Eye (tissue), 1 donor: ENCODE results near the gene PLCH1.

Source experiments
- DNase-seq: peaks from one replicate; pipeline ENCODE4 v3.0.0-alpha.2; 2015

PLCH1 gene

DNA sequence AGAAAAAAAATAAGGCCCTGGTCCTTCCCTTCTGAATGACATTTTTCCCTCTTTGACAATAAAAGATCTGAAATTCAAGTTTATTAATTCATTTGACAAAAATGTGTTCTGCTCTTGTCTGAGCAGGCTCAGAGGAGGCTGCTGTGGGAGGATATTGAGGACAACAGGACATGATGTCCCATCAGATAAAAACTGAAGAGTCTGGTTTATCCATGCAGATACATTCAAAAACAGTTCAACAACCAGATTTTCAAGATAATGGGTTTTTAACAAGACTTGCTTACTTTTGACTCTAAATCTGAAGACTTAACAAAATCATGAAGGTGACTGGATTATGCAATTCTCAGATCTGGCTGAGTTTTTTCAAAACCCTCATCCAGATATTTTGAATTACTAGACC is 414.5 kb downstream of the PLCH1 start:
- no peak for DNase-seq

DNA sequence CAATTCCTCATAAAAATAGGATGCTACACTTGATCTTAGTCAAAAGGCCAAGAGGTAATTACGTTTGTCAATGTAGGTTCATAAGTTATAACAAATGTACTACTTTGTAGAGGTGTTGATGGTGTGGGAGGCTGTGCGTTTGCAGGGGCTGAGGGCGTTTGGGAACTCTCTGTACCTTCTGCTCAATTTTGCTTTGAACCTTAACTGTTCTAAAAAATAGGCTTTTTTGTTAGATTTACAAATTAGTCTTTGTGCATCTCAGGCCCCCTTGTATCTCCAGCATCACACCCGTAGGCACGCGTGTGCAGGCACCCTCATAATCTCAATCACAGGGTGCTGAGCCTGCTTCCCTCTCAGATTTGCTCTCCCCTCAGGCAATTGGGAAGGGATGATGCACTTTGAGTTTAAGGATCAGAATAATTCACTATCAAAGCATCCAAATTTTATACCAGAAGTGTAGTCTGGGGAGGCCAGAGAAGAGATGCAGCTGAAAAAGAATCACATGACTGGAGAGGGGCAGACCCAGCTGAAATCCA is 415.3 kb downstream of the PLCH1 start:
- no peak for DNase-seq

DNA sequence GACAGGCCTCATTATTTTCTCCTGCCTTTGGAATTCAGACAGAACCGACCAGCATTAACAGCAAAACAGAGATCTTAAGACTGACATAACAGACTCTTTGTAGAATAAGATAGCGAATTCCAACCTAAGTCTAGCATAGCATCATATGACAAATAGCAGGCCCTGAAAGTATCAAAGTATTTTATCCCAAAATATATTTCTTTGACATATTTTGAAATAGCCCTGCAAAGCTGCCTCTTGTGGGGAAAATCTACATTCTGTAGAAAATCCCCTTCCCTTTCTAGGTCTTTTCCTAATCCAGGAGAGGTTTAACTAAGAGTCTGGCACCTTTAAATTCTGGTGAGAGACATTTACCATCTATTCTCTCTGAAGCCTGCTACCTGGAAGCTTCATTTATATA is 417.0 kb downstream of the PLCH1 start:
- DNase-seq, result no peak

DNA sequence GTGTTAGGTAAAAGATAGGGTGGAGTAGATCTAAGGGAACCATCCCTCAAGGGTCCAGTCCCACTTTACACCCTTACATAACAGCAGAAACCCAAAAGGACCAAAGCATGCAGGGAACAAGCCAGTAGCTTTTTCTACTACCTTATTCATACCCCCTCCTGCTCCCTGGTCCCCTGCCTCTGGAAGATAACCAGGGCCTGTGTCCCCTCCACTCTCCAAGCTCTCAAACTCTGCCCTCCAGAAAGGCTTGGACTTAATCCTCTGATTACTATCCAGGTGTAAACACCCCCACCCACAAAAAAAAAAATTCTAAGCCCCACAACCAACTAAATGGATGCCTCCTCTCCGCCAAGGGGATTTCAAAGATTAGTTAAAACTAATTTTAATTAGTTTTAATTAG is 417.4 kb downstream of the PLCH1 start:
- DNase-seq, result no peak

DNA sequence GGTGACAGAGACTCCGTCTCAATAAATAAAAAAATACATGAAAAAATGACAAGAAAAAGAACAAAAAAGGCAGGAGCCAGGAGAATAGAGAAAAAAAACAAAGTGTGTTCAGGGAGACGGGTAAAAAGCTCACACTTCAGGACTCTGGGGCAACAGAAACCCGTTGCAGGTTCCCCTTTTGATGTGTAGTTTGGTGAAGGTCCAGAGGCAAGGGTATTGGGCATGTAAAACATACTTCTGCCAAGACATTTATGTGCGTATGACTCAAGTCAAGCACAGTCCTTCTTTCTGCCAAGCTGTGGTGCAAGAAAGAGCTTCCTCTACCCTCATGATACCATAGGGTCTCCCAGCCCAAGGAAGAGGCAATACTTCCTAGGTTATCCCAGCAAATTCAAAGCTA is 418.0 kb downstream of the PLCH1 start:
- no peak for DNase-seq

DNA sequence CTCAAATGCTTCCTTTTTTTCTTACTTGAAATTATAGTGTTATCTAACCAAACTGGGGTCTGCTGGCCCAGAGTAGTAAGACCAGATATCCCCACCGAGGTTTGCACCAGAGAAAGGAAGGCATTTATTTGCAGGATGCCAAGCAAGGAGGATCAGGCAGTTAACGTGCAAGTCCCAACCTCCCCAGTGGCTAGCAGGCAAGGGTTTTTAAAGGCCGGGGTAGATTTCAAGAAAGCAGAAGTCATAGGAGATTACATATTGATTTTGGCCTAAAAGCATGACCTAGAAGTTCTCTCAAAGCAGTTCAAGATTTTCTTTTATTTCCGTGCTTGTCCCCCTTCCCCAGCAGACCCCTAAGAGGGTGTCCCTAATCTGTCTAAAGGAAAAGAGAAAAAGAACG is 418.6 kb downstream of the PLCH1 start:
- no peak for DNase-seq
